GM21723 (cell line): ENCODE measurements around the gene PPIH.
"Not testable (repeated sequence)": the region's sequence is repeated elsewhere in the genome, so short reads cannot be mapped to it uniquely, and the experiment has no call there.

Source experiments
- ATAC-seq: cut with Tn5 transposase; IDR thresholded peaks from one replicate; pipeline ENCODE4 v1.9.1; 2021; ENCODE audit warnings: mild to moderate bottlenecking, moderate library complexity; ENCODE audit not compliant: unreplicated experiment

The PPIH gene

GRCh38 chr1:42681741-42682483, 23.7 kb downstream of the PPIH start, which contains the start of gene YBX1:
Gene YBX1, plus strand, starts transcription at chr1:42682418. Its CDS starts 148 bp downstream, at chr1:42682566.
- peak; percentile 80 for ATAC-seq

- peak; percentile 14 for ATAC-seq
Measured at GRCh38 chr1:42682484-42682738, 24.2 kb downstream of the PPIH start.

GRCh38 chr1:42682739-42683531, 24.7 kb downstream of the PPIH start:
- ATAC-seq = peak; percentile 51

GRCh38 chr1:42684139-42684538, 25.9 kb downstream of the PPIH start:
- ATAC-seq = no peak

GRCh38 chr1:42686418-42686817, 28.2 kb downstream of the PPIH start:
- no peak for ATAC-seq

- no peak for ATAC-seq
Measured at GRCh38 chr1:42689912-42690311, 31.7 kb downstream of the PPIH start.

- no peak for ATAC-seq
Measured at GRCh38 chr1:42690477-42691156, 32.4 kb downstream of the PPIH start.

GRCh38 chr1:42691157-42691498, 32.9 kb downstream of the PPIH start:
- ATAC-seq = no peak

- ATAC-seq = no peak
Measured at GRCh38 chr1:42692461-42692860, 34.2 kb downstream of the PPIH start.

- ATAC-seq = no peak
Measured at GRCh38 chr1:42692911-42693310, 34.7 kb downstream of the PPIH start.

GRCh38 chr1:42698081-42698813, 40.0 kb downstream of the PPIH start:
- no peak for ATAC-seq

GRCh38 chr1:42700006-42700405, 41.8 kb downstream of the PPIH start:
- ATAC-seq = no peak

- no peak for ATAC-seq
Measured at GRCh38 chr1:42703888-42704464, 45.8 kb downstream of the PPIH start.

- ATAC-seq = not testable (repeated sequence)
Measured at GRCh38 chr1:42712808-42713207, 54.6 kb downstream of the PPIH start.

GRCh38 chr1:42713293-42713692, 55.1 kb downstream of the PPIH start:
- no peak for ATAC-seq

- not testable (repeated sequence) for ATAC-seq
Measured at GRCh38 chr1:42714441-42714840, 56.2 kb downstream of the PPIH start.

GRCh38 chr1:42720868-42721267, 62.6 kb downstream of the PPIH start:
- ATAC-seq = no peak

- ATAC-seq = no peak
Measured at GRCh38 chr1:42721926-42722325, 63.7 kb downstream of the PPIH start.

GRCh38 chr1:42722403-42722802, 64.2 kb downstream of the PPIH start:
- ATAC-seq = not testable (repeated sequence)

GRCh38 chr1:42723511-42723910, 65.3 kb downstream of the PPIH start:
- no peak for ATAC-seq

- ATAC-seq = not testable (repeated sequence)
Measured at GRCh38 chr1:42725820-42726219, 67.6 kb downstream of the PPIH start.
